ENCODE data around the gene NSD1. TPM values are rescaled to one million over a fixed set of nuclear protein-coding genes. Genes with fewer than 3 reads are reported as not detected.

The NSD1 gene
- total and polyA plus RNA-seq, 10 of the 15 experiments (the other 5 are each of a cell fraction or from before 2014, with no cell fraction given), result 7.0 to 57.9 (median 30.4) TPM

- TF ChIP-seq CBX5 (IDR thresholded peaks at IDR 0.05; ENCODE audit: low read depth) (no peak), ZNF384 (IDR thresholded peaks at IDR 0.05; ENCODE audit: borderline replicate concordance, low read depth, low read length) (no peak), RUNX3 (IDR thresholded peaks at IDR 0.05; ENCODE audit: low read length) (no peak), CREB1 (IDR thresholded peaks at IDR 0.05; ENCODE audit: low read depth) (peak; percentile 42; the same call in 1 of the 2 replicates), MYC (IDR thresholded peaks at IDR 0.05; ENCODE audit: insufficient read depth, insufficient read length, insufficient replicate concordance, low read length, severe bottlenecking) (peak; percentile 14), CEBPB (IDR thresholded peaks at IDR 0.05; ENCODE audit: borderline replicate concordance in 1 of 2, low read depth in 2 of 2, low read length in 2 of 2) (no peak), SMC3 (IDR thresholded peaks at IDR 0.05; ENCODE audit: borderline replicate concordance, low read length) (no peak), HCFC1 (IDR thresholded peaks at IDR 0.05; ENCODE audit: low read length) (no peak; the same call in 1 of the 2 replicates), MAX (IDR thresholded peaks at IDR 0.05; ENCODE audit: low read depth, low read length) (peak; percentile 46; the same call in 1 of the 2 replicates), POU2F2 (IDR thresholded peaks at IDR 0.05; ENCODE audit: borderline replicate concordance, low read depth, low read length) (no peak), POLR2A (IDR thresholded peaks at IDR 0.05; ENCODE audit: low read depth, low read length) (peak; percentile 86), JUND (IDR thresholded peaks at IDR 0.05; ENCODE audit: low read depth, low read length) (no peak), SP1 (IDR thresholded peaks at IDR 0.05; ENCODE audit: low read depth, low read length) (peak; percentile 14), FOS (IDR thresholded peaks at IDR 0.05; ENCODE audit: borderline replicate concordance, extremely low read depth, insufficient read length) (no peak), LARP7 (IDR thresholded peaks at IDR 0.05) (peak; percentile 81; the same call in 1 of the 2 replicates)
- TF ChIP-seq, protein P1, sequence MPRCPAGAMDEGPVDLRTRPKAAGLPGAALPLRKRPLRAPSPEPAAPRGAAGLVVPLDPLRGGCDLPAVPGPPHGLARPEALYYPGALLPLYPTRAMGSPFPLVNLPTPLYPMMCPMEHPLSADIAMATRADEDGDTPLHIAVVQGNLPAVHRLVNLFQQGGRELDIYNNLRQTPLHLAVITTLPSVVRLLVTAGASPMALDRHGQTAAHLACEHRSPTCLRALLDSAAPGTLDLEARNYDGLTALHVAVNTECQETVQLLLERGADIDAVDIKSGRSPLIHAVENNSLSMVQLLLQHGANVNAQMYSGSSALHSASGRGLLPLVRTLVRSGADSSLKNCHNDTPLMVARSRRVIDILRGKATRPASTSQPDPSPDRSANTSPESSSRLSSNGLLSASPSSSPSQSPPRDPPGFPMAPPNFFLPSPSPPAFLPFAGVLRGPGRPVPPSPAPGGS (IDR thresholded peaks at IDR 0.05; ENCODE audit: borderline replicate concordance, insufficient read depth, low read depth, low read length, poor library complexity, severe bottlenecking), result no peak
- TF ChIP-seq, protein P2, sequence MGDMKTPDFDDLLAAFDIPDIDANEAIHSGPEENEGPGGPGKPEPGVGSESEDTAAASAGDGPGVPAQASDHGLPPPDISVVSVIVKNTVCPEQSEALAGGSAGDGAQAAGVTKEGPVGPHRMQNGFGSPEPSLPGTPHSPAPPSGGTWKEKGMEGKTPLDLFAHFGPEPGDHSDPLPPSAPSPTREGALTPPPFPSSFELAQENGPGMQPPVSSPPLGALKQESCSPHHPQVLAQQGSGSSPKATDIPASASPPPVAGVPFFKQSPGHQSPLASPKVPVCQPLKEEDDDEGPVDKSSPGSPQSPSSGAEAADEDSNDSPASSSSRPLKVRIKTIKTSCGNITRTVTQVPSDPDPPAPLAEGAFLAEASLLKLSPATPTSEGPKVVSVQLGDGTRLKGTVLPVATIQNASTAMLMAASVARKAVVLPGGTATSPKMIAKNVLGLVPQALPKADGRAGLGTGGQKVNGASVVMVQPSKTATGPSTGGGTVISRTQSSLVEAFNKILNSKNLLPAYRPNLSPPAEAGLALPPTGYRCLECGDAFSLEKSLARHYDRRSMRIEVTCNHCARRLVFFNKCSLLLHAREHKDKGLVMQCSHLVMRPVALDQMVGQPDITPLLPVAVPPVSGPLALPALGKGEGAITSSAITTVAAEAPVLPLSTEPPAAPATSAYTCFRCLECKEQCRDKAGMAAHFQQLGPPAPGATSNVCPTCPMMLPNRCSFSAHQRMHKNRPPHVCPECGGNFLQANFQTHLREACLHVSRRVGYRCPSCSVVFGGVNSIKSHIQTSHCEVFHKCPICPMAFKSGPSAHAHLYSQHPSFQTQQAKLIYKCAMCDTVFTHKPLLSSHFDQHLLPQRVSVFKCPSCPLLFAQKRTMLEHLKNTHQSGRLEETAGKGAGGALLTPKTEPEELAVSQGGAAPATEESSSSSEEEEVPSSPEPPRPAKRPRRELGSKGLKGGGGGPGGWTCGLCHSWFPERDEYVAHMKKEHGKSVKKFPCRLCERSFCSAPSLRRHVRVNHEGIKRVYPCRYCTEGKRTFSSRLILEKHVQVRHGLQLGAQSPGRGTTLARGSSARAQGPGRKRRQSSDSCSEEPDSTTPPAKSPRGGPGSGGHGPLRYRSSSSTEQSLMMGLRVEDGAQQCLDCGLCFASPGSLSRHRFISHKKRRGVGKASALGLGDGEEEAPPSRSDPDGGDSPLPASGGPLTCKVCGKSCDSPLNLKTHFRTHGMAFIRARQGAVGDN (IDR thresholded peaks at IDR 0.05), result peak; percentile 88
- TF ChIP-seq, protein P3, sequence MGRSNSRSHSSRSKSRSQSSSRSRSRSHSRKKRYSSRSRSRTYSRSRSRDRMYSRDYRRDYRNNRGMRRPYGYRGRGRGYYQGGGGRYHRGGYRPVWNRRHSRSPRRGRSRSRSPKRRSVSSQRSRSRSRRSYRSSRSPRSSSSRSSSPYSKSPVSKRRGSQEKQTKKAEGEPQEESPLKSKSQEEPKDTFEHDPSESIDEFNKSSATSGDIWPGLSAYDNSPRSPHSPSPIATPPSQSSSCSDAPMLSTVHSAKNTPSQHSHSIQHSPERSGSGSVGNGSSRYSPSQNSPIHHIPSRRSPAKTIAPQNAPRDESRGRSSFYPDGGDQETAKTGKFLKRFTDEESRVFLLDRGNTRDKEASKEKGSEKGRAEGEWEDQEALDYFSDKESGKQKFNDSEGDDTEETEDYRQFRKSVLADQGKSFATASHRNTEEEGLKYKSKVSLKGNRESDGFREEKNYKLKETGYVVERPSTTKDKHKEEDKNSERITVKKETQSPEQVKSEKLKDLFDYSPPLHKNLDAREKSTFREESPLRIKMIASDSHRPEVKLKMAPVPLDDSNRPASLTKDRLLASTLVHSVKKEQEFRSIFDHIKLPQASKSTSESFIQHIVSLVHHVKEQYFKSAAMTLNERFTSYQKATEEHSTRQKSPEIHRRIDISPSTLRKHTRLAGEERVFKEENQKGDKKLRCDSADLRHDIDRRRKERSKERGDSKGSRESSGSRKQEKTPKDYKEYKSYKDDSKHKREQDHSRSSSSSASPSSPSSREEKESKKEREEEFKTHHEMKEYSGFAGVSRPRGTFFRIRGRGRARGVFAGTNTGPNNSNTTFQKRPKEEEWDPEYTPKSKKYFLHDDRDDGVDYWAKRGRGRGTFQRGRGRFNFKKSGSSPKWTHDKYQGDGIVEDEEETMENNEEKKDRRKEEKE (IDR thresholded peaks at IDR 0.05), result no peak
Observed at GRCh38 chr5:177133096-177133852, at the start of gene NSD1 (continued).
